HCT116 (cell line): ENCODE data around the gene PDE6H. TPM values are rescaled to one million over a fixed set of nuclear protein-coding genes. Genes with fewer than 3 reads are reported as not detected.

Experiments used
- ATAC-seq: fragments of 200-7000 bp; cut with Tn5 transposase; 2 replicates; pipeline ENCODE4 v1.9.1; 2020; ENCODE audit warnings: mild to moderate bottlenecking, moderate library complexity
- BruUV-seq: library from RNA; stranded (reverse); fragments of 400-500 nt; replicated peaks from 2 replicates; lab custom pipeline; 2021; lab: Mats Ljungman, UMichigan
- CTCF ChIA-PET: fragments of 300-600 bp; sonication (Branson Sonifier 250); formaldehyde crosslinking; loops from one replicate; lab custom pipeline; 2021; ENCODE audit warnings: antibody characterized with exemption; lab: Charles Lee
- POLR2A ChIA-PET: fragments of 300-600, 350-600 bp; sonication (Branson Sonifier 250); formaldehyde crosslinking; loops from one replicate; lab custom pipeline; 2021; ENCODE audit warnings: antibody characterized with exemption; lab: Charles Lee
- RAD21 ChIA-PET, 2 experiments: fragments of 300-600 bp; sonication (Branson Sonifier 250); formaldehyde crosslinking; loops; one replicate each; lab custom pipeline; 2023; ENCODE audit warnings: low total read pairs in 2 of 2; ENCODE audit not compliant: uncharacterized antibody in 2 of 2, unreplicated experiment in 2 of 2, low non-redundant PET in 1 of 2; lab: Charles Lee
- DNase-seq: peaks from one replicate; pipeline ENCODE4 v3.0.0-alpha.2; 2010; ENCODE audit warnings: low read depth, low spot score
- H2AFZ ChIP-seq: fragments of 200-600 bp; shearing (Covaris generic), sonication (generic); 2 replicates; pipeline ENCODE4 v1.6.1; 2017; ENCODE audit warnings: low read depth, mixed run types, mixed read lengths, antibody characterized with exemption, low read length; ENCODE audit not compliant: poor library complexity, severe bottlenecking
- H3K27ac ChIP-seq: 2 replicates; pipeline ENCODE4 v1.5.1; 2012; ENCODE audit warnings: low read depth, low read length
- H3K27me3 ChIP-seq: fragments of 200-600 bp; sonication (generic); 2 replicates; pipeline ENCODE4 v1.6.1; 2016; ENCODE audit warnings: mixed run types, low read length, mixed read lengths; ENCODE audit not compliant: insufficient read depth
- H3K36me3 ChIP-seq, 2 experiments: fragments of 200-500 bp in 1 of 2; fragments of 200-600 bp in 1 of 2; sonication (Bioruptor generic) in 1 of 2; sonication (generic) in 1 of 2; 2 replicates each; pipeline versions ENCODE4 v1.5.1 to v1.6.1; 2014 to 2016; ENCODE audit warnings: low read length in 2 of 2, inconsistent platforms in 1 of 2, mixed read lengths in 1 of 2, mixed run types in 1 of 2; ENCODE audit not compliant: insufficient read depth in 2 of 2, control insufficient read depth in 1 of 2
- H3K4me1 ChIP-seq, 2 experiments: fragments of 200-600 bp in 1 of 2; sonication (generic) in 1 of 2; 2 replicates each; pipeline versions ENCODE4 v1.5.1 to v1.6.1; 2012 to 2017; ENCODE audit warnings: low read length in 2 of 2, inconsistent platforms in 1 of 2, mild to moderate bottlenecking in 1 of 2, mixed read lengths in 1 of 2, mixed run types in 1 of 2, moderate library complexity in 1 of 2; ENCODE audit not compliant: insufficient read depth in 2 of 2, control insufficient read depth in 1 of 2
- H3K4me2 ChIP-seq: fragments of 200-600 bp; sonication (generic); 2 replicates; pipeline ENCODE4 v1.6.1; 2017; ENCODE audit warnings: mixed run types, low read length, mixed read lengths
- H3K4me3 ChIP-seq, 2 experiments: fragments of 200-600 bp in 1 of 2; sonication (generic) in 1 of 2; replicated peaks in 1 of 2; 2 replicates each; pipeline ENCODE4 v1.5.1; 2011 to 2016; ENCODE audit warnings: low read length in 2 of 2, control low read depth in 1 of 2, low read depth in 1 of 2, mild to moderate bottlenecking in 1 of 2, mixed read lengths in 1 of 2, mixed run types in 1 of 2
- H3K79me2 ChIP-seq: fragments of 200-600 bp; sonication (generic); 2 replicates; pipeline ENCODE4 v1.6.1; 2017; ENCODE audit warnings: mild to moderate bottlenecking, mixed run types, low read length, moderate library complexity, mixed read lengths; ENCODE audit not compliant: insufficient read depth
- H3K9ac ChIP-seq: fragments of 200-600 bp; sonication (generic); 2 replicates; pipeline ENCODE4 v1.6.1; 2016; ENCODE audit warnings: low read length, mixed read lengths
- H3K9me2 ChIP-seq: fragments of 200-600 bp; sonication (generic), shearing (Covaris generic); 2 replicates; pipeline ENCODE4 v1.6.1; 2017; ENCODE audit warnings: mixed run types, mild to moderate bottlenecking, moderate library complexity; ENCODE audit not compliant: insufficient read depth
- H3K9me3 ChIP-seq, 2 experiments: fragments of 200-500 bp in 1 of 2; fragments of 200-600 bp in 1 of 2; sonication (Bioruptor generic) in 1 of 2; sonication (generic) in 1 of 2; 2 replicates each; pipeline ENCODE4 v1.6.1; 2014 to 2017; ENCODE audit warnings: low read length in 2 of 2, mixed read lengths in 2 of 2, inconsistent platforms in 1 of 2, low read depth in 1 of 2, mild to moderate bottlenecking in 1 of 2, mixed run types in 1 of 2, moderate library complexity in 1 of 2; ENCODE audit not compliant: control insufficient read depth in 1 of 2, insufficient read depth in 1 of 2
- H4K20me1 ChIP-seq: fragments of 200-600 bp; sonication (generic), shearing (Covaris generic); 2 replicates; pipeline ENCODE4 v1.6.1; 2017; ENCODE audit warnings: mixed run types, mild to moderate bottlenecking, moderate library complexity; ENCODE audit not compliant: insufficient read depth
- CEBPB ChIP-seq: IDR thresholded peaks from 2 replicates; pipeline ENCODE4 v1.6.1; 2012; ENCODE audit warnings: low read depth
- EZH2phosphoT487 ChIP-seq: fragments of 200-600 bp; IDR thresholded peaks from 2 replicates; pipeline ENCODE4 v1.6.1; 2018; ENCODE audit warnings: antibody characterized with exemption, borderline replicate concordance
- POLR2AphosphoS5 ChIP-seq: IDR thresholded peaks from 2 replicates; pipeline ENCODE4 v1.6.1; 2011; ENCODE audit warnings: mild to moderate bottlenecking, low read depth, low read length, moderate library complexity
- SP1 ChIP-seq: IDR thresholded peaks from 2 replicates; pipeline ENCODE4 v1.6.1; 2012; ENCODE audit warnings: low read depth
- SRF ChIP-seq: IDR thresholded peaks from 2 replicates; pipeline ENCODE4 v1.6.1; 2012; ENCODE audit warnings: low read depth
- ZFX ChIP-seq: fragments of 450-650 bp; IDR thresholded peaks from 2 replicates; pipeline ENCODE4 v1.6.1; 2017
- intact Hi-C: fragments of 100-400 bp; cut with micrococcal nuclease; formaldehyde crosslinking; loops from 2 replicates; pipeline ENCODE4 v1.10.0; 2022
- total RNA-seq: library from RNA; stranded (reverse); gene quantifications from one replicate; pipeline ENCODE4 v1.2.1, GENCODE V29; 2021; ENCODE audit not compliant: unreplicated experiment
- TF ChIP-seq, protein P1 (sequence below): IDR thresholded peaks from 2 replicates; pipeline ENCODE4 v1.6.1; 2011; ENCODE audit warnings: mild to moderate bottlenecking, low read length, moderate library complexity; ENCODE audit not compliant: insufficient replicate concordance; ENCODE audit errors: extremely low read depth

Gene PDE6H
- total RNA-seq, 1 experiment from 2014 or later = not detected

GRCh38 chr12:14993117-14993516, 20.3 kb downstream of the PDE6H start:
- Histone ChIP-seq H3K4me1 (no peaks in the 10 kb centered on the region), H3K27me3 (no peaks in the 10 kb centered on the region; the same call in 1 of the 2 replicates), H3K4me2 (no peak overlapping the region), H3K27ac (no peak overlapping the region), H3K9me2 (no peaks in the 10 kb centered on the region), H3K4me3 (no peak overlapping the region), H3K79me2 (no peaks in the 10 kb centered on the region), H2AFZ (no peak overlapping the region), H4K20me1 (no peaks in the 10 kb centered on the region), H3K9ac (no peak overlapping the region)
- DNase-seq (no peak), ATAC-seq (no peak)
- ChIA-PET RAD21 (no interaction called here), CTCF (no interaction called here), POLR2A (no interaction called here)
- intact Hi-C loops = loop anchor here (10.0 kb wide), 1 partner anchor 808 kb away; no protein-coding TSS in a partner anchor
- BruUV-seq = no TSS peak
- no peak for TF ChIP-seq ZFX
- no peak for TF ChIP-seq CEBPB
- no peak for TF ChIP-seq SP1
- TF ChIP-seq EZH2phosphoT487 = no peak
- TF ChIP-seq, all 23 proteins: peak for 0
- no peaks in the 10 kb centered on the region for H3K36me3 ChIP-seq
- no peaks in the 10 kb centered on the region for H3K9me3 ChIP-seq

DNA sequence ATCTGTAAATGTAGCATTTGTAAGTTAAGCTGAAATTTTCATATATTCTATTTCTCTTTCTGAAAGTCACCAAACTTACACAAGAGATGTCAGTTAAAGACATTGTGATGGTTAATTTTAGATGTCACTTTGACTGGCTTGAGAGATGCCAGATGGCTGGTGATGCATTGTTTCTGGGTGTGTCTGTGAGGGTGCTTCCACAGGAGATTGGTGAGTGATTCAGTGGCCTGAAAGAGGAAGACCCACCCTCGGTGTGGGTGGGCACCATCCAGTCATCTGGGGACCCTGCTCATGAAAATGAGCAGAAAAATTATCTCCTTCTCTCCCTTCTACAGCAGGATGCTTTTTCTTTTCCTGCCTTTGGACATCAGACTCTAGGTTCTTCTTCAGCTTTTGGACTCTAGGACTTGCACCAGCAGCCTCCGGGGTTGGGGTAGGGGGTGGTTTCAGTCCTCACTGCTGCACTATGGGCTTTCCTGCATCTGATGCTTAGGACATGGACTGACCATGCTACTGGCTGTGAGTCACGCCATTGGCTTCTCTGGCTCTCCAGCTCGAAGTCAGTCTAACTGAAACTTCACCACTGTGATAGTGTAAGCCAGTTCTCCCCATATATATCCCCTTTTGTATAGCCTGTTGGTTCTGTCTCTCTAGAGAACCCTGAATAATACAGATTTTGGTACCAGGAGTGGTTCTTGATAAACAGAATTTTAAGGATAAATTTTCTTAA, 20.9 kb downstream of the PDE6H start:
- H3K27me3 ChIP-seq = peaks cover 4% of the 10 kb centered on the region; the same call in 1 of the 2 replicates
- no peak overlapping the region for H3K4me2 ChIP-seq
- no peak overlapping the region for H2AFZ ChIP-seq
- DNase-seq (no peak), ATAC-seq (no peak)
- no peaks in the 10 kb centered on the region for H3K79me2 ChIP-seq
- TF ChIP-seq, protein P1, sequence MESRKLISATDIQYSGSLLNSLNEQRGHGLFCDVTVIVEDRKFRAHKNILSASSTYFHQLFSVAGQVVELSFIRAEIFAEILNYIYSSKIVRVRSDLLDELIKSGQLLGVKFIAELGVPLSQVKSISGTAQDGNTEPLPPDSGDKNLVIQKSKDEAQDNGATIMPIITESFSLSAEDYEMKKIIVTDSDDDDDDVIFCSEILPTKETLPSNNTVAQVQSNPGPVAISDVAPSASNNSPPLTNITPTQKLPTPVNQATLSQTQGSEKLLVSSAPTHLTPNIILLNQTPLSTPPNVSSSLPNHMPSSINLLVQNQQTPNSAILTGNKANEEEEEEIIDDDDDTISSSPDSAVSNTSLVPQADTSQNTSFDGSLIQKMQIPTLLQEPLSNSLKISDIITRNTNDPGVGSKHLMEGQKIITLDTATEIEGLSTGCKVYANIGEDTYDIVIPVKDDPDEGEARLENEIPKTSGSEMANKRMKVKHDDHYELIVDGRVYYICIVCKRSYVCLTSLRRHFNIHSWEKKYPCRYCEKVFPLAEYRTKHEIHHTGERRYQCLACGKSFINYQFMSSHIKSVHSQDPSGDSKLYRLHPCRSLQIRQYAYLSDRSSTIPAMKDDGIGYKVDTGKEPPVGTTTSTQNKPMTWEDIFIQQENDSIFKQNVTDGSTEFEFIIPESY = no peak
- no peak for TF ChIP-seq POLR2AphosphoS5
- TF ChIP-seq SRF = no peak
- TF ChIP-seq EZH2phosphoT487 = no peak
- CTCF ChIA-PET = interaction anchor here (2.3 to 2.8 kb wide), 2 partner anchors 149 to 183 kb away, joined by 16 to 24 read pairs; partner anchors contain the start of gene ART4
- no peak overlapping the region for H3K4me3 ChIP-seq
- no TSS peak for BruUV-seq
- no peak overlapping the region for H3K27ac ChIP-seq
- no peaks in the 10 kb centered on the region for H3K4me1 ChIP-seq
- POLR2A ChIA-PET = no interaction called here
- H3K36me3 ChIP-seq = no peaks in the 10 kb centered on the region
- H3K9ac ChIP-seq = no peak overlapping the region
- no peaks in the 10 kb centered on the region for H3K9me2 ChIP-seq
- intact Hi-C loops = loop anchor here (2.0 to 10.0 kb wide), 2 partner anchors 755 to 809 kb away; no protein-coding TSS in a partner anchor
- H4K20me1 ChIP-seq = no peaks in the 10 kb centered on the region
- RAD21 ChIA-PET = no interaction called here
- H3K9me3 ChIP-seq = no peaks in the 10 kb centered on the region
